Adrenal gland (tissue), 5 donors: ENCODE measurements around the gene FBXL7.

Experiments
- CTCF ChIP-seq, 6 experiments: fragments of 450-650 bp in 4 of 6; fragments of 200-600 bp in 2 of 6; sonication (generic) in 1 of 6; IDR thresholded peaks; 1 replicate in 5 of 6; 2 replicates in 1 of 6; pipeline versions ENCODE4 v1.5.1 to v1.8.0; 2016 to 2021; ENCODE audit warnings: antibody characterized with exemption in 6 of 6, mild to moderate bottlenecking in 2 of 6, moderate library complexity in 1 of 6
- POLR2A ChIP-seq, 2 donors: fragments of 450-650 bp; IDR thresholded peaks; one replicate each; pipeline ENCODE4 v1.6.1; 2017; ENCODE audit warnings: antibody characterized with exemption in 2 of 2, mild to moderate bottlenecking in 2 of 2, moderate library complexity in 1 of 2
- donor health status: DM: no; HTN: no; CAD: no.

- TF ChIP-seq CTCF (IDR thresholded peaks at IDR 0.05) (no peak), POLR2A (IDR thresholded peaks at IDR 0.05) (no peak)
These were observed 165.0 kb downstream of the FBXL7 start for GRCh38 chr5:15664961-15665360.
